Transverse colon (tissue), 4 donors: ENCODE data around the gene SASS6.

Experiments used
- POLR2AphosphoS5 ChIP-seq, 3 donors: sonication (generic); formaldehyde crosslinking; IDR thresholded peaks; one replicate each; pipeline ENCODE4 v1.6.1; 2016; ENCODE audit warnings: antibody characterized with exemption in 3 of 3
- TF ChIP-seq, protein P1 (sequence below), 5 experiments: fragments of 200-600 bp in 3 of 5; fragments of 450-650 bp in 2 of 5; sonication (generic) in 3 of 5; IDR thresholded peaks; 1 replicate in 2 of 5; 2 replicates in 3 of 5; pipeline ENCODE4 v1.5.1; 2016 to 2017; ENCODE audit warnings: antibody characterized with exemption in 5 of 5, inconsistent platforms in 3 of 5, mild to moderate bottlenecking in 2 of 5, moderate library complexity in 1 of 5

DNA sequence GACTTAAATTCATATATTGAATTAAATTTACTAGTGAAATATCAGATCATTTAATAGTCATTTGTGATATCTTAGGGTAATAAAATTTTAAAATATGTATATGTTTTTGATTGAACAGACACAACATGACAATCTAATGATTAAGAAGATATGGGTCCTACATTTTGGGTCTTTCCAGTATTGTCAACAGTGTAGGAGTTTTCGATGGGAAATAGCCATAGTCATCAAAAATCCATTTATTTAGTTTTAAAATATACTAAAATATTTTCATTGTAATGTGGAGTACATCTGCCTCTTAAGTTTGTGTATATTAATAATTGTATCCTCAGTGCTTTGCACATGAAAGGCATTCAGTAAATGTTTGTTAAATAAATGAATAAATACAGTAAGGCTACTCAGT lies 14.2 kb upstream of the SASS6 start:
- TF ChIP-seq, protein P1, sequence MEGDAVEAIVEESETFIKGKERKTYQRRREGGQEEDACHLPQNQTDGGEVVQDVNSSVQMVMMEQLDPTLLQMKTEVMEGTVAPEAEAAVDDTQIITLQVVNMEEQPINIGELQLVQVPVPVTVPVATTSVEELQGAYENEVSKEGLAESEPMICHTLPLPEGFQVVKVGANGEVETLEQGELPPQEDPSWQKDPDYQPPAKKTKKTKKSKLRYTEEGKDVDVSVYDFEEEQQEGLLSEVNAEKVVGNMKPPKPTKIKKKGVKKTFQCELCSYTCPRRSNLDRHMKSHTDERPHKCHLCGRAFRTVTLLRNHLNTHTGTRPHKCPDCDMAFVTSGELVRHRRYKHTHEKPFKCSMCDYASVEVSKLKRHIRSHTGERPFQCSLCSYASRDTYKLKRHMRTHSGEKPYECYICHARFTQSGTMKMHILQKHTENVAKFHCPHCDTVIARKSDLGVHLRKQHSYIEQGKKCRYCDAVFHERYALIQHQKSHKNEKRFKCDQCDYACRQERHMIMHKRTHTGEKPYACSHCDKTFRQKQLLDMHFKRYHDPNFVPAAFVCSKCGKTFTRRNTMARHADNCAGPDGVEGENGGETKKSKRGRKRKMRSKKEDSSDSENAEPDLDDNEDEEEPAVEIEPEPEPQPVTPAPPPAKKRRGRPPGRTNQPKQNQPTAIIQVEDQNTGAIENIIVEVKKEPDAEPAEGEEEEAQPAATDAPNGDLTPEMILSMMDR (IDR thresholded peaks at IDR 0.05), result no peak
- no peak for TF ChIP-seq POLR2AphosphoS5 (IDR thresholded peaks at IDR 0.05)
